Measurements from ENCODE around the gene EIF4E2.
"Not testable (repeated sequence)": the region's sequence is repeated elsewhere in the genome, so short reads cannot be mapped to it uniquely, and the experiment has no call there.

The EIF4E2 gene

DNA sequence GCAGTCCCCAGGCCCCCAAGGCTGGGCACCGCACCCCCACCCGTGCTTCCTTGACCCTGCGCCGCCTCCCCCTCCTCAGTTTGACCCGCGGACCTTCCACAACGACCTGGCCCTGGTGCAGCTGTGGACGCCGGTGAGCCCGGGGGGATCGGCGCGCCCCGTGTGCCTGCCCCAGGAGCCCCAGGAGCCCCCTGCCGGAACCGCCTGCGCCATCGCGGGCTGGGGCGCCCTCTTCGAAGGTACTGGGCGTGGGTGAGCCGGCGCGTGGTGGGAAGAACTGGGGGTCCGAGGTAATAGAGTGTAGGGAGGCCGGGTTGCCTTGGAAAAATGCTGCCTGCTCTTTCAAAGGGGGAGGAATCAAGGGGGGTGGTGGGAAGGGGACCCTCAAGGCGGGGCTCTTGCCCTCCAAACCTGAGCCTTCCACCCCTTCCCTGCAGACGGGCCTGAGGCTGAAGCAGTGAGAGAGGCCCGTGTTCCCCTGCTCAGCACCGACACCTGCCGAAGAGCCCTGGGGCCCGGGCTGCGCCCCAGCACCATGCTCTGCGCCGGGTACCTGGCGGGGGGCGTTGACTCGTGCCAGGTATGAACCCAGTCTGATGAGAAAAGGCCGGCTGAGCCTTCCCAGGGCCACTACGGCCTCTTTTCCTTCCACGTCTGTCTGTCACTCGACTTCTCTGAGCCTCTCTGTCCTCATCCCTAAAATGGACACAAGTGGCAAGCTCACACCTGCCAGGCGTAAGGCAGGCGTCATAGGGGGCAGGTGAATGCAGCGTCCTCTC lies 27.7 kb upstream of the EIF4E2 start:
- DNase-seq (ENCODE audit: low read depth) = no peak

DNA sequence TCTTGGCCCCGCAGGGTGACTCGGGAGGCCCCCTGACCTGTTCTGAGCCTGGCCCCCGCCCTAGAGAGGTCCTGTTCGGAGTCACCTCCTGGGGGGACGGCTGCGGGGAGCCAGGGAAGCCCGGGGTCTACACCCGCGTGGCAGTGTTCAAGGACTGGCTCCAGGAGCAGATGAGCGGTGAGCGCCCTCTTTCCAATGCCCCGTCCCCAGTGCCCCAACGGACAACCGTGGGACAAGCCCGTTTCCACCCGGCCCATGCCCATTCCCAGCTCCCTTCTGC lies 27.1 kb upstream of the EIF4E2 start:
- DNase-seq (ENCODE audit: low read depth) = no peak

DNA sequence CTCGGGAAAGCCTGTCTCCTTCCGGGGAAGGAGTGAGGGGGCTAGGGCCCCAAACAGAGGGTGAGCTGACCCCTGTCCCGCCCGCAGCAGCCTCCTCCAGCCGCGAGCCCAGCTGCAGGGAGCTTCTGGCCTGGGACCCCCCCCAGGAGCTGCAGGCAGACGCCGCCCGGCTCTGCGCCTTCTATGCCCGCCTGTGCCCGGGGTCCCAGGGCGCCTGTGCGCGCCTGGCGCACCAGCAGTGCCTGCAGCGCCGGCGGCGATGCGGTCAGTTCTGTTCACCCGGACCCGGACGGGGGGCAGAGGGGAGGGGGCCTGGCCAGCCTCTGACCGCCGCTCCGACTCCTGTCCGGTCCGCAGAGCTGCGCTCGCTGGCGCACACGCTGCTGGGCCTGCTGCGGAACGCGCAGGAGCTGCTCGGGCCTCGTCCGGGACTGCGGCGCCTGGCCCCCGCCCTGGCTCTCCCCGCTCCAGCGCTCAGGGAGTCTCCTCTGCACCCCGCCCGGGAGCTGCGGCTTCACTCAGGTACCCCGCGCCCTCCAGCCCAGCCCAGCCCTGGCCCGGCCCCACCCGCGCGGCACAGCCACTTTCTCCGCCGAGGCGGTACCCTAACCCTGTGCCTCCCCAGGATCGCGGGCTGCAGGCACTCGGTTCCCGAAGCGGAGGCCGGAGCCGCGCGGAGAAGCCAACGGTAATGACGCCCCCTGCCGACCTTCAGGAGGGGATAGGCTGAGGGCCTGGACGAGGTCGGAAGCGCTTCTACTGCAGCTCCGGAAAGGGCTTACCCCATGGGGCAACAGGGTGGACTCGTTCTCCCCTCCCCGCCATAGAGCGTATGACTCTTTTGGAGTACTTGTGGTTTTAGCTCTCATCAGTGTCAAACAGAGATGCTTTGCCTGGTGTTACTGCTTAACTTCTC lies 26.5 kb upstream of the EIF4E2 start:
- no peak for DNase-seq (ENCODE audit: low read depth)

DNA sequence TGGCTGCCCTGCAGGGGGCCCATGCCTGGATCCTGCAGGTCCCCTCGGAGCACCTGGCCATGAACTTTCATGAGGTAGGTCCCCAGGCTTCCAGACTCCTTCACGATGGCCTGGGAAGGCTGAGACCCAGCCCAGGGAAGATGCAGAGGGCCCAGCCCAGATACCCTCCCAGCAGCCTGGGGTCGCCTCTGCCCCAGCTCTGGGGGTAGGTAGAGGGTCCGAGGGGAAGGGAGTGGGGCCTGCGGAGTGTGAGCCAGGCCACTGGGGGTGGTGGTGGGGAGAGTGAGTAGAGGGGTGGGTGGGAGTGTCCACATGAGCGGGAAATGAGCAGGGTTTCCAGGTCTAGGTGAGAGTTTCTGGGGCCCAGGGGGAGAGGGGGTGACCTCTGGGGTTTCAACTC lies 25.7 kb upstream of the EIF4E2 start:
- DNase-seq (ENCODE audit: low read depth) = no peak

DNA sequence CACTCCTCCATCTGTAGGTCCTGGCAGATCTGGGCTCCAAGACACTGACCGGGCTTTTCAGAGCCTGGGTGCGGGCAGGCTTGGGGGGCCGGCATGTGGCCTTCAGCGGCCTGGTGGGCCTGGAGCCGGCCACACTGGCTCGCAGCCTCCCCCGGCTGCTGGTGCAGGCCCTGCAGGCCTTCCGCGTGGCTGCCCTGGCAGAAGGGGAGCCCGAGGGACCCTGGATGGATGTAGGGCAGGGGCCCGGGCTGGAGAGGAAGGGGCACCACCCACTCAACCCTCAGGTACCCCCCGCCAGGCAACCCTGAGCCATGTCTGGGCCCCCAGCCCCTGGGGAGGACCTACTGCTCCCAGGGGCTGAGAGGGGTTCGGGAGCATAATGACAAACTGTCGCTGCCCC lies 25.3 kb upstream of the EIF4E2 start:
- DNase-seq (ENCODE audit: low read depth) = no peak

DNA sequence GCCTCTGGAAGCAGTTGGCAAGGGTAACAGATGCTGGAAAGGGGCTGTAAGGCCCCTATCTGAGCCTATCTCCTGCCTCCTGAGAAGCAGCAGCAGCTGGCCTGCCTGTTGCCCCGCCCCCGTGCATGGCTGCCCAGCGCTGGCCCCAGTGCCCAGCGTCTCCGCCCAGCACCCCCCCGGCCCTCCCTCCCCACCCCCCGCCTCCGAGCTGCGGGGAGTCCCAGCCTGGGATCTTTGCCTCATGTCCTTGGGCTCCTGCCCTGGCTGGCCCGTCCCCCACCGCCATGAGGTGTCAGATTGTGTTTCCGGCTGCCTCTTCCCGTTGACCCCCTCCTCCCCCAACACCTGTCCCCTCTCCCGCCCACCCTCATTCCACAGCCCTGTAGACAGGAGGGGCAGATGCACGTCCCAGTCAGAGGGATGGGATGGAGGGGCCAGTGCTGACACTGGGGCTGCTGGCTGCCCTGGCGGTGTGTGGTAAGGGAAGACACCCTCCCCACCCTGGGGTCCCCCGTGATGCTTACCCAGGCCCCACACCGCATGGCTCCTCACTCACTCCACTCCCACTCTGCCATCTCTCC lies 24.6 kb upstream of the EIF4E2 start, which contains the start of gene CHRND:
Gene CHRND (plus strand): TSS at position 370 of the 581 bp plus-strand sequence. CDS start 56 bp downstream, at position 426.
- no peak for DNase-seq (ENCODE audit: low read depth)

DNA sequence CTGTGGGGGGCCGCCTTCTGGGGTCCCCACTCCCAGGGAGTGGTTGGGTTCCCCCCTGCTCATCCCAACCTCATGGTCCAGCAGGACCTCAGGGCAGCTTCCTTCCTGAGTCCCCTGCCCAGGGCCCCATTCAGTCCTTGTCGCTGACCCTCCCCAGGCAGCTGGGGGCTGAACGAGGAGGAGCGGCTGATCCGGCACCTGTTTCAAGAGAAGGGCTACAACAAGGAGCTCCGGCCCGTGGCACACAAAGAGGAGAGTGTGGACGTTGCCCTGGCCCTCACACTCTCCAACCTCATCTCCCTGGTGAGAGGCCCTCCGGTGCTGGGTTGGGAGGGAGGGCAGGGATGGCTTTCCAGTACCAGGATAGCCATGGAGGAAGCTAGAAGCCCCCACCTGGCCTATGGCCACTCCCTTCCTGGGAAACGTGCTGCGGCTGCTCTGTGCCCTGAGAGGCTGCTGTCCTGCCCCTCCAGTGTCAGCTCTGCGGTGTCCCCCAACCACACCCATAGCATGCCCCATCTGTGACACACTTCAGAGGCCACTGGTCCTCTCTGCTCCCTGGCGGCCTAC lies 24.0 kb upstream of the EIF4E2 start:
- DNase-seq (ENCODE audit: low read depth) = no peak

DNA sequence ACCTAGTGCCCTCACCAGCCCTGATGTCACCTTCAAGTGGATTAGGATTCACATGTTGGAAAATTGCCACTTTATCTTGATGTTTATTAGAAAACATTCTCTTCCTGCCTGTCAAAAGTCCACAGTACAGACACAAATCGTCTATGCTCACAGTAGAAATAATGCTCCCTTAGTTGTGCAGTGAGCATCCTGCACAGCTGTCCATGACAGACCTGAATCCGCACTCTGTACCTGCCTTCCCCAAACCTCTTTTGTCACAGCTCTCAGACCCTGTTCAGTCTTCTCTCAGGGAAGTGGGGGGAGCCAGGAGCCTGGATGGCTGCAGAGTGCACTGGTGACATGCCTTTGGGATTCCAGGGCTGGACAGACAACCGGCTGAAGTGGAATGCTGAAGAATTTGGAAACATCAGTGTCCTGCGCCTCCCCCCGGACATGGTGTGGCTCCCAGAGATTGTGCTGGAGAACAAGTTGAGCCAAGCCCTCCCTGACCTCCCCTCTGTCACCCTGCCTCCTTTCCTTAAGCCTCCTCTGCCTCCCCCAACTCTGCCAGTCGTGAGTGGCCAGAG lies 22.5 kb upstream of the EIF4E2 start:
- DNase-seq (ENCODE audit: low read depth) = no peak

DNA sequence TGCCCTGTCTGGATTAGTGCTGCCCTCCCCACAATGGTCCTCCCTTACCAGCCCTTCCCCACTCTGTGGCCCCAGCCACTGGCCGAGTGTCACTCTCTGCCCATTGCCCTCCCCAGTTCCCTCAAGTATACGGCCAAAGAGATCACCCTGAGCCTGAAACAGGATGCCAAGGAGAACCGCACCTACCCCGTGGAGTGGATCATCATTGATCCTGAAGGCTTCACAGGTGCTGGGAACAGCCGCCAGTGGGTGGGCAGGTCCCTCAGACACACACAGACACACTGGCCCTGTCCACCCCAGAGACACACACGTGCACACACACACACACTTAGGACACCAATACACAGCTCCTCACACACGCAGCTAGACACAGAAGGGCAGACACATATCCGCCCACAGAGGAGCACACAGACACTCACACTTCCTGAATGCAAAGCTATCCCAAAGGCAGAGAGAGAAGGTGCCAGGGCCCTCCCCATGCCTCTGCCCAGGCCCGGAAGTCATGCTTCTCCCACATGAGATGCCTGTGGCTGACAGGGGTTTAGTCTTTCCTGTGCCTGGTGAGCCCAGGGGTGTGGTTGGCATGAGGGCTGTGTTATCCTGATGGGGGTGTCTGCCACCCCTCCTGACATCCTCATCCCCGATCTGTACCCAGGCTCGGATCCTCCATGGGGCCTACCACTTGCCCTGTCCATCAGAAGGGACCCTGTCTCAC lies 21.6 kb upstream of the EIF4E2 start:
- DNase-seq (ENCODE audit: low read depth) = no peak

DNA sequence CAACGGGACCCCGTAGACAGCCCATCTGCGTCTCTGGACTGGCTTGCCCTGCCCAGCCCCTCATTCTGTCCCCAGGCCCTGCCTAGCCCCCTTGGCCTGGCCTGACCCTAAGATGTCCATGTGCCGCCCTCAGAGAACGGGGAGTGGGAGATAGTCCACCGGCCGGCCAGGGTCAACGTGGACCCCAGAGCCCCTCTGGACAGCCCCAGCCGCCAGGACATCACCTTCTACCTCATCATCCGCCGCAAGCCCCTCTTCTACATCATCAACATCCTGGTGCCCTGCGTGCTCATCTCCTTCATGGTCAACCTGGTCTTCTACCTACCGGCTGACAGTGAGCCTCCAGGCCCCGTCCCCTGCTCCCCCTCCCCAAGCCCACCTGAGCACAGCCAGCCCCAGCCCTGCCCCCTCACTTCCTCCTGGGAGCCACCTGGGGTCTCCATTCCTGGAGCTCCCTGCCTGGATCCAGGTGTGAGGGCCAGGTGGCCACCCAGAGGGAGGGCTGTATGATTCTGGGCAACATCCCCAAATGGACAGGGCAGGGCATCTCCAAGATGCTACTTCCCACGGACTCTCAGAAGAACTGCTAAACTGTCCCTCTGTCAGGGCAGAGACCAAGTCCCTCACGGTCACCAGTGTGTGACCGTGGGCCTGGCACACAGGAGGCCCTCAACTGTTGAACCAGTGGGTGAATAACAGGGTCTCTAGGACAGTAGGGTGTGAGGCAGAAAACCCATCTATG lies 20.5 kb upstream of the EIF4E2 start:
- DNase-seq (ENCODE audit: low read depth) = no peak

DNA sequence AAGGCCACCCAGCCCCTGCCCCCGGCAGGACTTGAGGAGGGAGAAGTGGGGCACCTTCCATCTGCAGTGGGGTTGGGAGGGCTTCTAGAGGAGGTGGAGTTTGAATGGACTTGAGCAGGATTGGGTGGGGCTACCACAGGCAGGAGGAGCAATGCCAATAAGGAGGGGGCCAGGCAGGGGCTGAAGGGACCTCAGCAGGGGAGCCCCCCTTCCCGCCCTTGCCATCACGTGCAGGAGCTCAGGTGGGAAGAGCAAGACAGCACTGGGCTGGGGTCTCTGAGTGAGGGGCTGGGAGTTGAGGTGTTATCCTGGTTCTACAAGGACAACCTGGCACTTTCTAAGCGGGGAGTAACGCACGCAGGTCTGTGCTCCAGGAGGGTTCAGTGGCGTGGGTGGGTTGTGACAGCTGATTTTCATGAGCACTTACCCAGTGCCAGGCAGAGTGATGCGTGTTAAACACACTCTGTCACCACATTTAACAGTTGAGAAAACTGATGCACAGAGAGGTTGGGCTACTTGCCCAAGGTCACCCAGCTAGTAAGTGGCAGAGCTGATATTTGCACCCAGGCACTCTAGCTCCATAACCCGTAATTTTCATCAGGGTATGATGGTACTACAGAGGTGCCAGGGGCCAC lies 19.7 kb upstream of the EIF4E2 start:
- no peak for DNase-seq (ENCODE audit: low read depth)

DNA sequence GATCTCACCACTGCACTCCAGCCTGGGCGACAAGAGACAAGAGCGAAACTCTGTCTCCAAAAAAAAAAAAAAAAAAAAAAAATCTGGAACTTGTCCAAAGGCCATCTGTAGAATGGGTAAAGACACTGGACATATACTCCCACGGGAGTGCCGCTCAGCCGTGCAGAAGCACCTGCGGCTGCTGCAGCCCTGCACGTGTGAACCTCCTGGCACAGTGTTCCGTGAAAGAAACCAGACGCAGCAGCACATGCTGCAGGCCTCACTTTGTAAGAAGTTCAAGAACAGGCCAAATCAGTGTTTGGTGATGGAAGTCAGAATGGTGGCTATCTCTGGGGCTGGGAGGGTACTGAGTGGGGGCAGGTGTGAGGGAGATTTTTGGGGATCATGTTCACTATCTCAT lies 18.1 kb upstream of the EIF4E2 start:
- DNase-seq (ENCODE audit: low read depth) = no peak

DNA sequence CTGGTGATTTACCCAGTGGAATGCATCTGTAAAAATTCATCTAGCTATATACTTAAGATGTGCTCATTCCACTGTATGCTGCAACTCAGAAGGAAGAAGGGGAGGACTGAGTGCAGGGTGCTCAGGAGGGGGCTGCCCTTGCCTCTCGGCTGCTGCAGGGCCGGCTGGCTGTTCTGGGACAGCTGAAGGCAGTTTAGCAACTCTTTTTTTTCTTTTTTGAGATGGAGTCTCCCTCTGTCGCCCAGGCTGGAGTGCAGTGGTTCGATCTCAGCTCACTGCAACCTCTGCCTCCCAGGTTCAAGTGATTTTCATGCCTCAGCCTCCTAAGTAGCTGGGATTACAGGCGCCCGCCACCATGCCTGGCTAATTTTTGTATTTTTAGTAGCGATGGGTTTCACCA lies 17.7 kb upstream of the EIF4E2 start:
- DNase-seq (ENCODE audit: low read depth) = not testable (repeated sequence)

DNA sequence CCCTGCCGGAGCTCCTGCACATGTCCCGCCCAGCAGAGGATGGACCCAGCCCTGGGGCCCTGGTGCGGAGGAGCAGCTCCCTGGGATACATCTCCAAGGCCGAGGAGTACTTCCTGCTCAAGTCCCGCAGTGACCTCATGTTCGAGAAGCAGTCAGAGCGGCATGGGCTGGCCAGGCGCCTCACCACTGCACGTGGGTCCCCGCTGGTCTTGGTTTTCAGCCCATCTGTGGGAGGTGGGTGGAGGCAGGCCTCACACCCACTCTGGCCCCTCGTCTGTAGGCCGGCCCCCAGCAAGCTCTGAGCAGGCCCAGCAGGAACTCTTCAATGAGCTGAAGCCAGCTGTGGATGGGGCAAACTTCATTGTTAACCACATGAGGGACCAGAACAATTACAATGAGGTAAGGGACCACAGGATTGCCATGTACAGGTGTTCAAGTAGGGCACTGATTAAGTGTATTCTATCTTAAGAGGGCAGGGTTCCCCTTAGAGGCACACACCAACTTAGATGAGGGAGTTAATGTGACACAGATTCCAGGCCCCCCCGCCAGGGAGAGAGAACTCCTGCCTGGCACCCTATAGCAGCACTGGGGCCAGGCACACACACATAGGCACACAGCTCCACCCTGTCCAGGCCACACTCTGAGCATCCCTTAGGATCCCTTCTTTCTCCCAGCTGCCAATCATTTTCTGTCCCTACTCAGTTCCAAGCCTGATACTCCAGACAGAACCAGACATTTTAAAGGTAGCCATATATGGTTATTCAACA lies 16.4 kb upstream of the EIF4E2 start:
- no peak for DNase-seq (ENCODE audit: low read depth)

DNA sequence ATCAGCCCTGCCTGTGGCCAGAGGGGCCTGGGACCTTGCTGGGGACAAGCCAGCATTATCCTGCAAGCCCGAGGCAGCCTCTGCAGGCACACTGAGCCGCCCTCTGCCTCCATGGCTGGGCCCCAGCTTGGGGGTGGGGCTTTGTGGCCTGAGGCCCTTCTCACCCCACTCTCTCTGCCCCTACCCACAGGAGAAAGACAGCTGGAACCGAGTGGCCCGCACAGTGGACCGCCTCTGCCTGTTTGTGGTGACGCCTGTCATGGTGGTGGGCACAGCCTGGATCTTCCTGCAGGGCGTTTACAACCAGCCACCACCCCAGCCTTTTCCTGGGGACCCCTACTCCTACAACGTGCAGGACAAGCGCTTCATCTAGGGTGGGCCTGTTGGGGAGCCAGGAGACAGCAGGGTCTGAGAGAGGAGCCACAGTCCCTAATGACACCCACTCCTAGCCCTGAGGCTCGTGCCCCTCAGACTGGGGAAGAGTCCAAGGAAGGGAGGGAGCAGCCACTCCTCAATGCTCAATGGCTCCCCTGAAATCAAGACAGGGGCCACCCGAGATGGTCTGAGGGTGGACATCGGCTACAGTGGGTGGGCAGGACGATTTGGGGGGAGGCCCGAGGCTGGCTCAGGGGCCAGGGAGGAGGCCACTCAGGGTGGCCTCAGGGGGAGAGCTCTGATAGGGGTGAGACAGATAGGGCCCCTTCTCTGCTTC lies 15.4 kb upstream of the EIF4E2 start:
- DNase-seq (ENCODE audit: low read depth) = no peak

DNA sequence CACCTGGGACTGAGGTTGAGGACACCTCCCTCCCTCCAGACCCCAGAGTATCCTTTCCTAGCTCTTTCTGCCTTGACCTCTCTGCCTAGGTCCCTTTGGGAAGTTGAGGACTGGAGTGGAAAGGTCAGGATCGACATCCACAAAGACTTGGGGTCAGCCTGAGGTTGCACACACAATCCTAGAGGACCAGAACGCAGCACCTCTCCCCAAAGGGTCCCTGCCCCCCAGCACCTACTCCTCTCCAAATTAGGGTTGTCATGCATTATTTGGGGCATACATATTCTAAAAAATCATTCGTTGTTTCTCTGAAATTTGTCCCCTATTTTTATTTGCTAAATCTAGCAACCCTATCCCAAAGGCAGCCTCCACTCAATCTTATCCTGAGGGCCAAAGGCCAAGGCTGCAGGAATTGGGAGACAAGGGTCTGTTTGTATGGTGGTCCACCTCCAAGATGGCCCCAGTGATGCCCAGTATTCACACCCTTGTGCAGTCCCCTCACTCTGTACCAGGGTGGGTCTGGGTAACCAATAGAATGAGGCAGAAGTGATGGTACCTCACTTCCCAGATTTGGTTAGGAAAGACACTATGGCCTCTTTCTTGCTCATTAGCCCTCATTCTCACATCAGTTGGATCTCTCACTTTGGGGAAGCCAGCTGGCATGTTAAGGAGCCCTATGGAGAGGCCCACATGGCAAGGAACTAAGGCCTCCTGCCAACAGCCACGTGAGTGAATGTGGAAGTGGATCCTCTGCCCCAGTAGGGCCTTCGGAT lies 14.5 kb upstream of the EIF4E2 start:
- DNase-seq (ENCODE audit: low read depth) = no peak

DNA sequence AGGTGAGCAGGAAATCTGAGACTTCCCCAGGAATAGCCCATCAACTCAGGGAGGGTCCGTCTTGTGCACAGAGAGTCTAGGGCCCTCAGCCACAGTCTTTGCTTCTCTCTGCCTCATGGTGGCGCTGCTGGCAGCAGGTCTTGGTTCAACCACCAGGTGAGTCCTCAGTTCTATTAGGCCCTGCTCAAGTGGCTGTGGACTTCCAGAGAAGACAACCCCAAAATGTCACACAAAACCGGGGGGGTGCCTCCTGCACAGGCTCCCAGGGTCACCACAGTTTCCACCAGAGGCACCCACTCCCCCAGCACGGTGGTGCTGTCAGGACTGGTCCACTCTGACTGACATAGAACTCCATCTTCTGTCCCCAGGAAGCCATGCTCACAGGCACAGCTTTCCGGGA lies 13.4 kb upstream of the EIF4E2 start:
- DNase-seq (ENCODE audit: low read depth) = no peak

DNA sequence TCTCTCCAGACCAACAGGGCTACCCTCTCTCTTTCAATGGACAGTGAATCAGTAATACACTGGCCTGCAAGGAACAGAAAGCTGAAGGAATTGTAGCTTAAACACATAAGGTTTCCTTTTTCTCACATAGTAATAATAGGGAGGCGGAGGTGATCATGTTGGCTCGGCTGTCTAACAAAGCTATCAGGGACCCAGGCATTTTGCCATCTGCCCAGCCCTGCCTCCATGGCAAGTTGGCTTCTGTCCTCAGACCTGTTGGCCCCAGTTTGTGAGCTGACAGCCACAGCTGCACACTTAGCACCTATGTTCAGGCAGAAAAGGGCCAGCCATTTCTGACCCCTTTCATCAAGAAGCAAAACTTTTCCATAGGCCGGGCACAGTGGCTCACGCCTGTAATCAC lies 13.0 kb upstream of the EIF4E2 start:
- no peak for DNase-seq (ENCODE audit: low read depth)
